ENCODE results near the gene HTT.

HTT gene

DNA sequence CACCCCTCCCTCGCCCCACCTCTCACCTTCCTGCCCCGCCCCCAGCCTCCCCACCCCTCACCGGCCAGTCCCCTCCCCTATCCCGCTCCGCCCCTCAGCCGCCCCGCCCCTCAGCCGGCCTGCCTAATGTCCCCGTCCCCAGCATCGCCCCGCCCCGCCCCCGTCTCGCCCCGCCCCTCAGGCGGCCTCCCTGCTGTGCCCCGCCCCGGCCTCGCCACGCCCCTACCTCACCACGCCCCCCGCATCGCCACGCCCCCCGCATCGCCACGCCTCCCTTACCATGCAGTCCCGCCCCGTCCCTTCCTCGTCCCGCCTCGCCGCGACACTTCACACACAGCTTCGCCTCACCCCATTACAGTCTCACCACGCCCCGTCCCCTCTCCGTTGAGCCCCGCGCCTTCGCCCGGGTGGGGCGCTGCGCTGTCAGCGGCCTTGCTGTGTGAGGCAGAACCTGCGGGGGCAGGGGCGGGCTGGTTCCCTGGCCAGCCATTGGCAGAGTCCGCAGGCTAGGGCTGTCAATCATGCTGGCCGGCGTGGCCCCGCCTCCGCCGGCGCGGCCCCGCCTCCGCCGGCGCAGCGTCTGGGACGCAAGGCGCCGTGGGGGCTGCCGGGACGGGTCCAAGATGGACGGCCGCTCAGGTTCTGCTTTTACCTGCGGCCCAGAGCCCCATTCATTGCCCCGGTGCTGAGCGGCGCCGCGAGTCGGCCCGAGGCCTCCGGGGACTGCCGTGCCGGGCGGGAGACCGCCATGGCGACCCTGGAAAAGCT lies at the start of gene HTT, which contains the start of gene HTT-AS:
Gene HTT, plus strand, starts transcription at position 604 of the 768 bp plus-strand sequence. Its CDS starts 145 bp downstream, at position 749.
Gene HTT-AS, minus strand, starts transcription at position 461 of the 768 bp plus-strand sequence.
- DNase-seq, result peak; percentile 97

DNA sequence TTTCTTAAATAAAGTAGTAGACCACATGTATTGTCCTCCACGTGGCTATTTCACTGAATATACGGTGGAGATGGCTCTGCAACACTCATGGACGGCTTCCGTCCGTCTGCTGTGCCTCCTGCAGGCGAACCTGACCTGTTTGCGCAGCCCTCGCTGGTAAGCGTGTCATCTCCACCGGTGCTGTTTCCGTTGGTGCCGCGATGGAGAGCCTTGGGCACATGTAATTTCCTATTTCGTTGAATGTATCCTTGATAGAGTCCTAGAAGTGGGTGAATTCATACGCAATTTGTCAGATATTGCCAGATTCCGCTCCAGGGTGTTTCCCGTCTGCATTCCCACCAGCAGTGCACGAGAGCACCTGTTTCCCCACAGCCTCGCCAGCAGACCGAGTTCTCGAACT lies 48.6 kb upstream of the HTT start:
- no peak for DNase-seq

DNA sequence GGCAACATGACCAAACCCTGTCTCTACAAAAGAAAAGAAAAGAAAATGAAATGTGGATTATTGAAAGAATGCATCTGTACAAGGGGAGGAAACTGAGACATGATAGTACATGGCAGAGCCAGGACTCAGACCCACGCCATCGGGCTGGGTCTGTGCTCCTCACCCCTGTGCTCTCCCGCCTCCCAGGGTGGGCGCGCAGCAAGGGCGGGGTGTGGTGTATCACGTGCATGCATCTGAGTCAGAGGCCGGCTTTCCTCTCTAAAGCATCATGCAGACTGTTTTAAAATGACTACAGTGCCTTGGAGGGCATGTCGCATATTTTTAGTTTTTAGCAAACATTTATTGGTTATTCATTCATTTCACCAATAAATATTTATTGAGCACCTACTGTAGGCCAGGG lies 47.9 kb upstream of the HTT start:
- DNase-seq, result no peak

DNA sequence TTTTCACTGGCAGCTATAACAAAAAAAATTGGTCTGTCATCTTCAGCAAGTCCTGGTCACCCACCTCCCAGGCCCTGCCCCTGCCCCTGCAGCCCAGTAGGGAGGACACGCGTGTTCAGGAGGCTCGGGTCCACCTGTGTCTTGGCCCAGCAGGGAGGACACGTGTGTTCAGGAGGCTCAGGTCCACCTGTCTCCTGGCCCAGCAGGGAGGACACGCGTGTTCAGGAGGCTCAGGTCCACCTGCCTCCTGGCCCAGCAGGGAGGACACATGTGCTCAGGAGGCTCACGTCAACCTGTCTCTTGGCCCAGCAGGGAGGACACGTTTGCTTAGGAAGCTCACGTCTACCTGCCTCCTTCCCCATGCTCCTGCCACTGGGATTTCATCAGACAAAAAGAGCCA lies 45.0 kb upstream of the HTT start:
- DNase-seq, result no peak

DNA sequence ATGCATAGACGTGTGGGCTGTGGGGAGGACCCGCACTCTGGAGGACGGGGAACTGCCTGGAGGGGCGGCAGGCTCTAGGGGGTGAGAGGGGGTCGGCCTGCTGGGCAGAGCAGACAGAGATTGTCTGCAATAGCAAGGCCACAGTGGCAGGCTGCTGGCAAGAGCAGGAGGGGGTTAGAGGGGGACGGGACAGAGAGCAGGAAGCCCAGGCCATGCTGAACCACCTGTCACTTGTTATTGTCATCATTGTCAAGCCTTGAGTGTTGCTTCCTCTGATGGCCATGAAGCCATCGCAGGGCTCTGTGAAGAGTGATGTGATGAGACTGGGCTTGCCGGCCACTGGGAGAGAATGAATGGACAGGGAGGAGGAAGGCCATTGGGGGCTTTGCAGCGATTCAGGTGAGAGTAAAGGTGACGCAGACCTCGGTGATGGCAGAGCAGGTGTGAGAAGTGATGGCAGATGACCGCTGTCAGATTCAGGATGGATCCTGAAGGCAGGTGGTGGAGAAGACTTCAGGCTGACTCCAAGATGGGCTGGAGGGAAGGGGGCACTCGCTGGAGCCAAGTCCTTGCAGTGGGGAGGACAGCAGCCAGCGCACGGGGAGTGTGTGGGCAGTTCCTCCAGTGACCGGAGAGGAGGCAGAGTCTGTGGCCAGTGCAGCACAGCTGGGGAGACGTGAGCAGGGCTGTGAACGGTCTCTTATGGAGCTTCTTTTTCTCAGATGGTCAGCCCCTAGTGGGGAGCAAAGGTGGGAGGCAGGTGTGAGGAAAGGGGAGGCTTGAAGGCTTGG lies 43.7 kb upstream of the HTT start:
- no peak for DNase-seq

DNA sequence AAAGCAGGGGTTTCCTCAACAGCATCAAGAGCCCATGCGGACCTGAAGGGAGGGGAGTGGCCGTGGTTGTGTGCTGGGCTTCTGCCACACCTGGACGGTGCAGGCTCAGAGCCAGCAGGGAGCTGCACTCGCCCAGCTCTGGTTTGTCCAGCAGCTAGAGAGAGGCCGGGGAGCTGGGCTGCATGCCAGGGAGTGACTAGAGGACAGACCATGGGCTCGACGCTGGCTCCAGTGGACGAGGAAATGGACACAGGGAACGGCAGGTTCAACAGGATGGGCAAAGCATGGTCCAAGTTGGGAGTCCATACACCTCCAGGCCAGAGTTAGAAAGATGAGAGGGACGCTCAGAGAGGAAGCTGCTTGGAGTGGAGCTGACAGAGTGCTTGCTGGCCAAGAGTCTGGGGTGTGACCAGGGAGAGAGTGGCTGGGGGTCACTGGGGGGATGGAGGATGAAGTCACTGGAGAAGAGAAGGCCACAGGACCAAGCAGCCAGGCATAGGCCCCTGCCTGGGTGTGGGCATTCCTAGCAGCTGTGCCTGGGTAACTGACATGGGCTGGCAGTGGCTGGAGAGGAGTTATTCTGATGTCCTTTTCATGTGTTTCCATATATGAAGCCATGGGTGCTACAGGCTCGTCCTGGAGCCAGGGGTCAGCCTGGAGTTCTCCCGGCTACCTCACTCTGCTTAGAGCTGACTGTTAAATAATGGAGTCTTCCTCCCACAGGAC lies 43.0 kb upstream of the HTT start:
- DNase-seq, result no peak

DNA sequence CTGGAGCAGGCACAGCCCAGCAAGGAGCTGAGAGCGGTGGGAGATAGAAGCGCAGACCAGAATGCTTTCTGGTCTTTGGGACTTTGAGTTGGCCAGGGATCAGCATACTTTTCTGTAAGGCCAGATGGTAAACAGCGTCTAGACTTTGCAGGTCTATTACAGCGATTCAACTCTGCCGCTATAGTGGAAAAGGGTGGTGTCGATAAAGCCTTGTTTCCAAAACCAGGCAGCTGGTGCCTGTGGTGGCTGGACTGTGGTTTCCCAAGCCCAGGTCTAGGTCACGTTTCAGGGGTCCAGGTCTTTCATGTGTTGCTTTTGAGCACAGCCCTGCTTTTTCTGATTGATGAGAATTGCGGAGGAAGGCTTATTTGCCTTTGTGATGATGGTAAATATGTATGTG lies 40.2 kb upstream of the HTT start:
- DNase-seq, result no peak

DNA sequence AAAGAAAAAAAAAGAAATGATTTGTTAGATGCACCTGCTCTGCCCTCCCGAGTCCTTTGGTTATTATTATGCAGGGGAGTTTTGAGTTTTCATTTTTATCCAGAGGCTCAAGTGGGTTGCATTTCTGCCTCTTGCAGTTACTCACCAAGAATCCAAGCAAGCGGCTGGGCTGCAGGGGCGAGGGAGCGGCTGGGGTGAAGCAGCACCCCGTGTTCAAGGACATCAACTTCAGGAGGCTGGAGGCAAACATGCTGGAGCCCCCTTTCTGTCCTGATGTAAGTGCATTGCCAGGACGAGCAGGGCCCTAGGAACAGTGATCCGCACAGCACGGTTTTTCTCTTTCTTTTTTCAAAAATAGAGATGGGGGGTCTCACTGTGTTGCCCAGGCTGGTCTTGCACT lies 39.2 kb upstream of the HTT start:
- DNase-seq, result no peak

DNA sequence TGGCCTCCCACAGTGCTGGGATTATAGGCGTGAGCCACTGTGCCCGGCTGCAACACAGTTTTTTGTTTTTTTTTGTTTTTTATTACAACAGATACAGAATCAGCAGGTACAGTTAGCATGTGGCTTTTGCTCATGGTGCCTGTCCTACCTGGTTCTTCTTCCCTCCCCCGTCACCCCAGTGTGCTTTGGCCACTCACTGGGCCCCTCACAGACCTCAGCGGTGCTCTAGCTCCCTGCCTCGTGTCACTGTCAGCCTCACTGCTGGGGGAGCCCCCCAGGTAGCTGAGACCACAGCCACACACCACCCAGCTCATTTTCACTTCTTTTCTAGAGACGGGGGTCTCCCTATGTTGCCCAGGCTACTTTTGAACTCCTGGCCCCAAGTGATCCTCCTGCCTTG lies 38.8 kb upstream of the HTT start:
- DNase-seq, result no peak

DNA sequence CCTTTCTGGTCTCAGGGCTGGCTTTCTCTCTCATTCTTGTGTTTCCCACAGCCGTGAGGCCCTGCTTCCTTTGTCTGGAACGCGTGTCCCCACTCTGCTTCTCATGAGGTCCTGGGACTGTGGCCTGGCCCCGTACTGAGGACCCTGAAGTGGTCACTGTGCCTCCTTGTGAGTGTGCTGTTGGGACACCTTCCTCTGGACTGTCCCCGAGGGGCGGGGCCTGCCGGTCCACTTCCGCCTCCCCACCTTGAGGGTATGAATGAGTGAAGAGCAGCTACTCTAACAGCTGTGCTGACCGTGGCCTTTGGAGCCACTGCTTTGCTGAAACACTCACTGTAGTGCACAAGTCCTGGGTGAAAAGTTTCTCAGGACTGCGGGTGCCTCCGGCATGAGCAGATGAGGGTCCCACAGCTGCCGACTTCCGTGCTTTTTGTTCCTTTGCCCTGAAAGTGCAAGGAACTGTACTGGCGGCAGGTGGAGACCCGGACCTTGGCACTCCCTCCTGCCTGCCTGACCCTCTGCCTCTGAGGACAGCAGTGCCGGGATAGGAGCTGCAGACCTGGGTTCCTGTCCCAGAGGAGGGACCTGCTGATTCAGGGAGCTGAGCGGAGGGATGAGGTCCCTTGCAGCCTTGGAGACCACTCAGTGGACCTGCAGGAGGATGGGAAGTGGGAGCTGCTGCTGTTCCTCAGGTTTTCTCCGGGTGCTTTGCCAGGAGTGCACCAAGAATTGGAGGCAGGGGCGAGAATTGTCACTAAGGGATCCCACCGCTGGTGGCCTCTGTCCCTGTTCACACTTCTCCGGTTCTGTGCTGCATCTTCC lies 38.1 kb upstream of the HTT start:
- no peak for DNase-seq

DNA sequence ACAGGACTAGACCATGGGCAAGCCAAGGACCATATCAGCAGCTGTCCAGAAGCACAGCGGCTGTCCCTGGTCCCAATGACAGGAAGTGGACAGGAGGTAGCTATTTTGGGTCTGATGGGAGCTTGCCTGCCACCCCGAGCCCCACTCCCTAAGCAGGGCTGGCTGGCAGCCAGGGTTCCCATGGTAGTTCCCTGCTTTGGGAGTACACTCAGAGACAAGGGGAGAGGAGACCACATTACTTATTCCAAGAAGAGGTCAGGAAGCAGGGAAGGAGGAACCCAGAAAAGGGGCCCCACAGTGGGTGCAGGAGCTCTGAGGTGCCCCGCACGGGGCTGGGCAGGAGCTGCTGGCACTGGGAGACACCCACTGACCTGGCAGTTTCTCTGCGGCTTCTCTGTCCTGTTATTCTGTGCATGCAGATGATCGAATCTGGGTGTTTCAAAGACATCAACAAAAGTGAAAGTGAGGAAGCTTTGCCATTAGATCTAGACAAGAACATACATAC lies 36.5 kb upstream of the HTT start:
- DNase-seq, result peak; percentile 15

DNA sequence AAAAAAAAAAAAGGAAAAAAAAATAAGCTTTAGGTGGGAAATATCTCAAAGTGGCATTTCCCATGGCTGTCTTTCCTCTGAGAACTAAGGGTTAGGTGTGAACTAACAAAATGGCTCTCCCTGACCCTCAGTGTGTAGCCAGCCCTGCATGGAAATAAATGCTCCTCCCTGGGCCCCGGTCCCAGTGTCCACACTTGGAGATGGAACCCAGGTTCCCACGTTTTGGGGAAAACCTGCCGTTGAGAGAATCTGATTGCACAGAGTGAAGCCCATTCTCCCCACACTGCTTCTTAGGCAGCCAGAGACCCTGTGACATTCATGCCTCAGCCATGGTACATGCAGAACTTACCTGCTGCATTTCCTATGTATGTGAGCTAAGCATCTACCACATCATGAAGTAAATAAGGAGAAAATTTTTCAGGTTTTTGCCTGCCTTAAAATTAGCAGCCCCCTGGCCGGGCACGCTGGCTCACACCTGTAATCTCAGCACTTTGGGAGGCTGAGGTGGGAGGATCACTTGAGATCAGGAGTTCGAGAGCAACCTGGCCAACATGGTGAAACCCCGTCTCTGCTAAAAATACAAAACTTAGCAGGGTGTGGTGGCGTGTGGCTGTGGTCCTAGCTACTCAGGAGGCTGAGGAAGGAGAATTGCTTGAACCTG lies 34.6 kb upstream of the HTT start:
- DNase-seq, result no peak

DNA sequence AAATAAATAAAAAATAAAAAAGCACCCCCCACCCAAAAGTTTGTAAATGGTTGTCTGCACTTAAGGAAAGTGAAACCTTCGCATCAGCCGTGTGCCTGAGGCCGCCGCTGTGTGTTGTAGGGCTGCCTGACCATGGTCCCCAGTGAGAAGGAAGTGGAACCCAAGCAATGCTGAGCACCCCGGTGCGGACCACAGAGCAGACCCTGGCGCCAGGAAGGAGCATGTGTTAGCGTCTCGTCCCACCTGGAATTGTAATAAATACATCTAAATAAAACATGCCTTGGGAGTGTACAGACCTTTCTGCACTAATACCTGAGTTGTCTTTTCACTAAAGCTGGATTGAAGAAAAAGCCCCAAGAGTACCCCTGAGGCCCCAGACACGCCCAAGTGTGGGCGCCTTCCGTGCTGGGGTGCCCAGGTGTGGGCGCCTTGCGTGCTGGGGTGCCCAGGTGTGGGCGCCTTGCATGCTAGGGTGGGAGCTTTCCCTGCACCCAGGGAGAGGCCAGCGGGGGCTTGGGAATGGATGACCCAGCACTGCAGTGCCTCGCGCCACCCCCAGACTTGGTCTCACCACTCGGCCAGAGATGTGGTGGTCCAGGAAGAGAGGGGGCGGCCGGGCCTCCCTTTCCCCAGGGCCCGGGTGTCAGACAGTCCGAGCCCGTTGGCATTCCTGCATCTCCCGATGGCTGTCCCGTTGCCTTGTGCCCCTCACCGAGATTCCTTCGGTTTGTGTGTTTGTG lies 33.9 kb upstream of the HTT start:
- DNase-seq, result no peak

DNA sequence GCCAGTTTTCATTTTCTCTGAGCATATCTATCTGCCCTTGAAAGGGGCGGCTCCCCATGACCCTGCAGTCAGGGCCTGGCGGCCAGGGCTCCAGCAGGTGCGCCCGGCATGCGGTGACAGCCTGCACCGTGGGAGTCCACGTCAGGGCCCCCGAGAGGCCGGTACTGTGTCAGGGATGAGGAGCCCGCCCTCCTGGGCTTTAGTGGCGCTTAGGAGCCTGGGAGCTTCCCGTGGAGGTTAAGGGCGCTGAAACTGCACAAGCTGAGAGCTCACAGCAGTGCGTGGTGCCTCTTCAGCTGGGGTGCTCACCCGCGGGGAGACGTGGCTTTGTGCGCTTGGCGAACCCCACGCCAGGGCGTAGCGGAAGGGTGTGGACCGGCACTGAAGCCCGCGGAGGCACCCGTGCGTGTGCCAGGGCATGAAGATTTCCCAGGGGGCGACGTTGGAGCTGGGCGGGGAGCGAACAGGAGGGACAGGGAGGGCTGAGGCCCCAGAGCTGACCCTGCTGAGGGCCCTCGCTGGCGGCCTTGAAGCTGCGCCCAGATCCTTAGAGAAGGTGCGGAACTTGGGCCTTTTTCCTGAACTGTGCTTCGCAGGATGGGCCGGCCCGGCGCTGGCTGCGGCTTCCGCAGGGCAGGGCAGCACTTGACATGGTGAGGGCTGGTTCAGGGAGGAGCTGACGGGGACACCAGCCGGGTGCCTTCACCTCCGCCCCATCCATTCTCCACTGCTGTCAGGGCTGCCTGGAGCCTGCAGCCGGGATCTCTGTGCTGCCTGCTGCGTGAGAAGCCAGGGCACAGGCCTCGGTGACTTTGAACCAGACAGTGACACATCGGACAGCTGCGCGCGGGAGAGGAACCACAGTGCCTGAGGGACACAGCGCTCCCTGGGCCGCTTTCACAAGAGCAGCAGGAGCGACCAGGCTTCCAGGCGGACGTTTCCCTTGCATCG lies 33.0 kb upstream of the HTT start:
- DNase-seq, result peak; percentile 51

DNA sequence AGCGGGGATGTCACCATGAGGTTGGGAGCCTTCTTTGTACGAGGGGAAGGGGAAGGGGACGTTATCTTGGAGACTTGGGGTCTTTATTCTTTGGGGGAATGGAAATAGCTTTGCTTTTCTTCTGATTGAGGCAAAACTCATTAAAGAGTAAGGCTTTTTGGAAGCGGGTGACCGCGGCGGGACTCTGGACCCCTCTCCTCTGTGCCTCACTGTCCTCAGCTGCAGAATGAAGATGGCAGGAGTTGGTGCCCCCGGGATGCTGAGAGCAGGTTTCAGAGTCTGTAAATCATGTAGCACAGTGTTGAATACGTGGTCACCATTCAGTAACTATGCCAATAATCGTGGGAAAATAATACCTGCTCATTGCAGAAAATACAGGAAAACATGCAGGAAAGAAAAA lies 32.3 kb upstream of the HTT start:
- DNase-seq, result no peak

DNA sequence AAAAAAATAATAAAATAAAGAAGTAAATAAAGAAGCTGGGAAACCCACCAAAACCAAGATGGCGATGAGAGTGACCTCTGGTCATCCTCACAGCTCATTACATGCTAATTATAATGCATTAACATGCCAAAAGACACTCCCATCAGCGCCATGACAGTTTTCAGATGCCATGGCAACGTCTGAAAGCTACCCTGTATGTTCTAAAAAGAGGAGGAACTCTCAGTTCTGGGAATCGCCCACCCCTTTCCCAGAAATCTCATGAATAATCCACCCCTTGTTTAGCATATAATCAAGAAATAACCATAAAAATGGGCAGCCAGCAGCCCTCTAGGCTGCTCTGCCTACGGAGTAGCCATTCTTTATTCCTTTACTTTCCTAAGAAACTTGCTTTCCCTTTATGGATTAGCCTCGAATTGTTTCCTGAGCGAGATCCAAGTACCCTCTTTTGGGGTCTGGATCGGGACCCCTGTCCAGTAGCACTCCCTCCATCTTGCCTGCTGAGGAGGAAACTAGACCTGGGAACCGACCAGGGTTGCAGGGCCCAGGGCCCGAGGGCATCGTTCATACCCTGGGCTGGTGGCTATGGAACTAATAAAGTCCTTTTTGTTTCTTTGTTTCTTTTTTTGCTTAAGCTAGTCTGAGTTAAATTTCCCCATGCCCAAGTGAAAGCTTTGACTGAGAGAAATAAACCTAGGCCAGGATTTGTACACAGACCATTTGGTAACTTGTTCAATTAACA lies 31.0 kb upstream of the HTT start:
- no peak for DNase-seq

DNA sequence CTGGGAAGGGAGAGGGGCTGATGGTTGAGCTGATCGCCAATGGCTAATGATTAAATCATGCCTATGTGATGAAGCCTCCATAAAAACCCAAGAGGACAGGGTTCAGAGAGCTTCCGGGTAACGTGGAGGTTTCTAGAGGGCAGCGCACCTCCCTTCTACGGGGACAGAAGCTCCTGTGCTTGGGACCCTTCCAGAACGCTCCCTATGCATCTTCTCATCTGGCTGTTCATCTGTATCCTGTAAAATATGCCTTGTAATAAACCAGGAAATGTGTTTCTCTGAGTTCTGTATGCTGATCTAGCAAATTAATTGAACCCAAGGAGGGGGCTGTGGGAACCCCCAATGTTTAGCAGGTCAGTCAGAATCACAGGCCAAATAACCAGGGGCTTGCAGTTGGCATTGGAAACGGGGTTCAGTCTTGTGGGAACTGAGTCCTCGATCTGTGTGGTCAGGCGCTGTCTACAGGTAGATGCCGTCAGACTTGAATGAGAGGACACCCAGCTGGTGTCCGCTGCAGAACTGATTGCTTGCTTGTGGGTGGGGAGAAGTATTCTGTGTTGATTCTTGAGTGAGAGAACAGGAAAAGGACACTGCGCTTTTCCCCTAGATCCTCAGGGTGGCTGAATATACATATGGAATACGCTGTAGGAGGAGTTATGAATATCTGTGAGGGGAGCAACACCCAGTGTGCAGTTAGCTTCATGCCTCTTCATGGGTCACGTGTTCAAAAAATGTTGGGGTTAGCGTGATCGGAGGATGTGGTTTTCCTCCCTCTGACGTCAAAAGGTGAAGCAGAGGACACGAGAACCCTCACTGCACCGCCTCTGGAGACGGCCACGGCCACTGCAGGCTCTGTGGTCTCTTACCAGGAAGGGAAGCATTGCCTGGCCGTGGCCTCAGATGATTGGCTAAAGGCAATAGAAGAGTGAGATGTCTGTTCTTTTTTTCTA lies 29.3 kb upstream of the HTT start:
- DNase-seq, result peak; percentile 88

DNA sequence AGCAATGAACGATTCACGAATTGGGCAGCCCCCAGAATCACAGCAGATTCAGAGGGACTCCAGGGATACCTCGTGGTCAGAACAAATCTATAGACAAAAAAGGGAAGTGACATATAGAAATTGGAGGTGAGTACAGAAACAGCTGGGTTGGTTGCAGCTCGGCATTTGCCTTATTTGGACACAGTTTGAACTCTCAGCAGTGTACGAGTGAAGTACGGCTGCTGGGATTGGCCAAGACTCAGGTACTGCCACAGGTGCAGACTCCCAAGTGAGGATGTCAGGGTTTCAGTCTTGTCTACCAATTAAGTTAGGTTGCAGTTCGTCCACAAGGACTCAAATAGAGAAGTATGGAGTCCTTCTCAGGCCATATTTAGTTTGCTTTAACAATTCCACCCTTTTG lies 28.3 kb upstream of the HTT start:
- DNase-seq, result peak; percentile 11
